GM12872 (cell line): ENCODE data around the gene CABP7.

ENCODE experiments used
- TF ChIP-seq, protein P1 (sequence below): IDR thresholded peaks from 3 replicates; pipeline ENCODE4 v1.5.1; 2011; ENCODE audit warnings: low read depth, mild to moderate bottlenecking, low read length, moderate library complexity; ENCODE audit not compliant: insufficient read depth

The CABP7 gene

GRCh38 chr22:29717789-29718188, 2.0 kb upstream of the CABP7 start:
- TF ChIP-seq, protein P1, sequence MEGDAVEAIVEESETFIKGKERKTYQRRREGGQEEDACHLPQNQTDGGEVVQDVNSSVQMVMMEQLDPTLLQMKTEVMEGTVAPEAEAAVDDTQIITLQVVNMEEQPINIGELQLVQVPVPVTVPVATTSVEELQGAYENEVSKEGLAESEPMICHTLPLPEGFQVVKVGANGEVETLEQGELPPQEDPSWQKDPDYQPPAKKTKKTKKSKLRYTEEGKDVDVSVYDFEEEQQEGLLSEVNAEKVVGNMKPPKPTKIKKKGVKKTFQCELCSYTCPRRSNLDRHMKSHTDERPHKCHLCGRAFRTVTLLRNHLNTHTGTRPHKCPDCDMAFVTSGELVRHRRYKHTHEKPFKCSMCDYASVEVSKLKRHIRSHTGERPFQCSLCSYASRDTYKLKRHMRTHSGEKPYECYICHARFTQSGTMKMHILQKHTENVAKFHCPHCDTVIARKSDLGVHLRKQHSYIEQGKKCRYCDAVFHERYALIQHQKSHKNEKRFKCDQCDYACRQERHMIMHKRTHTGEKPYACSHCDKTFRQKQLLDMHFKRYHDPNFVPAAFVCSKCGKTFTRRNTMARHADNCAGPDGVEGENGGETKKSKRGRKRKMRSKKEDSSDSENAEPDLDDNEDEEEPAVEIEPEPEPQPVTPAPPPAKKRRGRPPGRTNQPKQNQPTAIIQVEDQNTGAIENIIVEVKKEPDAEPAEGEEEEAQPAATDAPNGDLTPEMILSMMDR: no peak

GRCh38 chr22:29718949-29719898, 579 bp upstream of the CABP7 start:
- TF ChIP-seq, protein P1: no peak

GRCh38 chr22:29720811-29721323, 1.1 kb downstream of the CABP7 start:
- TF ChIP-seq, protein P1: no peak

DNA sequence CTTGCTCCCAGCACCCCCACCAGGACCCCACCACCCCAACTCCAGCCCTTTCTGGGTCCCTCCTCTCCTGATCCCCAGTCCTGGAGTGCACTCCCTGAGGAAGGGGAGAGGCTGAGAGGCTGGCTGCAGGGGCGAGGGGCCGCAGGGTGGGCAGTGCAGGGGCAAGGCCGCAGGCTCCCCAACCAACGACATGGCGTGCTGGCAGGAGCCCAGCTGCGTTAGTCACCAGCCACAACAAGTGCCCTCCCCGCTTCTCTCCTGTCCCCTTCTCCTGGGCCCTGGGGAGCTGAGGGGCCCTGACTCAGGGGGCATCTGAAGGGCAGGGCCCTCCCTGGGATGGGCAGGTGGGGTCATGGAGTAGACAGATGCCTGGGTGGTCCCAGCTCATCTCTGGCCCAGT, 2.3 kb downstream of the CABP7 start:
- TF ChIP-seq, protein P1: no peak

DNA sequence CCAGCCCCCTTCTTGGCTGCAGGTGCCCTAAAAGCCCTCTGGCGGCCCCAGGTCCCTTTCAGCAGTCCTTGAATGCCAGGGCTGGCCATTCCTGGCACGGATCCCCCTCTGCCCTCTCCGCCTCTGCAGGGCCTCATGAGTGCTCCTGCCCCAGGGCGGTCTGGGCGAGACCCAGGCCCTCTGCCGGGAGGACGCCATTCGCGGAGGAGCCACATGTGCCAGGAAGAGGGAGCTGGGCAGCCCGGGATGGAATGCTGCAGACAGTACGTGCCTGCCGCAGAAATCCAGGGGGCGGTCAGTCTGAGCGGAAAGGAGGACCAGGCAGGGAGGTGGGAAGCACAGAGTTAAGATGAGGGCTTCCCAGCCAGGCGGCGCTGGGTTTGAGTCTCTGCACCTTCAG, 2.8 kb downstream of the CABP7 start:
- TF ChIP-seq, protein P1: no peak

- TF ChIP-seq, protein P1: no peak
These were observed 4.0 kb downstream of the CABP7 start for GRCh38 chr22:29723766-29724165.

- TF ChIP-seq, protein P1: no peak
These were observed 5.0 kb downstream of the CABP7 start for GRCh38 chr22:29724843-29725242.
